ENCODE data around the gene TSKU. TPM values are rescaled to one million over a fixed set of nuclear protein-coding genes. Genes with fewer than 3 reads are reported as not detected.

The TSKU gene
- total RNA-seq, 1 donor from 2014 or later: 16.3 TPM

- Histone ChIP-seq H3K9me3 (no peaks in the 10 kb centered on the region), H3K4me3 (no peak overlapping the region), H3K27ac (no peak overlapping the region), H3K27me3 (ENCODE audit: low read depth) (no peaks in the 10 kb centered on the region), H3K4me1 (peaks cover 43% of the 10 kb centered on the region), H3K36me3 (no peaks in the 10 kb centered on the region)
- TF ChIP-seq CTCF (IDR thresholded peaks at IDR 0.05): no peak
- intact Hi-C loops (cut with DNase I): no loop called here
- no peak for DNase-seq
- no peak for ATAC-seq
These were observed 47.6 kb downstream of the TSKU start for GRCh38 chr11:76830639-76831327.

GRCh38 chr11:76831686-76832310 lies 48.6 kb downstream of the TSKU start:
- Histone ChIP-seq H3K9me3 (no peaks in the 10 kb centered on the region), H3K27ac (no peak overlapping the region), H3K27me3 (ENCODE audit: low read depth) (no peaks in the 10 kb centered on the region), H3K4me1 (peaks cover 50% of the 10 kb centered on the region), H3K4me3 (no peak overlapping the region), H3K36me3 (no peaks in the 10 kb centered on the region)
- intact Hi-C loops (cut with DNase I): no loop called here
- ATAC-seq (no peak), DNase-seq (no peak)
- no peak for TF ChIP-seq CTCF (IDR thresholded peaks at IDR 0.05)

- no peak overlapping the region for H3K27ac ChIP-seq
- no peak for TF ChIP-seq CTCF (IDR thresholded peaks at IDR 0.05)
- intact Hi-C loops (cut with DNase I): no loop called here
- H3K9me3 ChIP-seq: no peaks in the 10 kb centered on the region
- no peaks in the 10 kb centered on the region for H3K36me3 ChIP-seq
- DNase-seq: no peak
- ATAC-seq: no peak
- no peaks in the 10 kb centered on the region for H3K27me3 ChIP-seq (ENCODE audit: low read depth)
- H3K4me1 ChIP-seq: peaks cover 55% of the 10 kb centered on the region
- H3K4me3 ChIP-seq: no peak overlapping the region
These were observed 49.2 kb downstream of the TSKU start for GRCh38 chr11:76832361-76832760.

DNA sequence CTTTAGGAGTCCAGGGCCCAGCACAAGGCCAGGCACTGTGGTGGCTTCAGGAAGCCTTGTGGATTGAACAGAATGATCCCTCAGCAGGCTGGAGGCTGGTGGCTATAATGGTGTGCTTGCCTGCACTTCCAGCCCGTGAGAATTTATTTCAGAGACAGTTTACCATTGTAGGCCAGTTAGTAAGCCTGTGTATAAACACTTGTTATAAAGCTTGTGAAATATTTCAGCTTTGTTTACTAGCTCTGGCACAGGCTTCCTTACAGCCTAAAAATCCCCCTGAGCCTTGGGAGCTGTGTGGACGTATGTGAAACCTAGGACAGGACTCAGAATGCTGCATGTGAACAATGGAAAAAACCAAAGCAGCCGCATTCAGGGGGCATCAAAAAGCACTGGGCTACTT lies 51.0 kb downstream of the TSKU start:
- Histone ChIP-seq H3K27ac (no peak overlapping the region), H3K4me3 (no peak overlapping the region), H3K36me3 (no peaks in the 10 kb centered on the region), H3K4me1 (peaks cover 73% of the 10 kb centered on the region), H3K27me3 (ENCODE audit: low read depth) (no peaks in the 10 kb centered on the region), H3K9me3 (no peaks in the 10 kb centered on the region)
- DNase-seq (no peak), ATAC-seq (no peak)
- intact Hi-C loops (cut with DNase I): no loop called here
- no peak for TF ChIP-seq CTCF (IDR thresholded peaks at IDR 0.05)

DNA sequence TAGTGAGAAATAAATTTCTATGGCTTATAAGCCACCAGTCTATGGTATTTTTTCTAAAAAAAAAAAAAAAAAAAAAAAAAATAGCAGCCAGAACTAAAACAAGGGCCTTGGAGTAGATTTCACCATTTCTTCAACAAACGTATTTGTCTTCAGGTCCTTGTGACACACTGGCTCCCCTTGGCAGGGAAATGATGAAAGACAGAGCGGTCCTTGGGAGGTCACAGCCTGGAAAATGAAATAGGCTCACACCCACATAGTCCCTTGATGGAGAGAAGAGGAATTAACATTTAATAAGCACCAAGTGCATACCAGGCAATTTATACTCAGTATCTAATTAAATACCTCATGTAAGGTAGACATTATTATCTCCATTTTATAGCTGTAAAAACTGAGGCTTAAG lies 51.9 kb downstream of the TSKU start:
- Histone ChIP-seq H3K36me3 (no peaks in the 10 kb centered on the region), H3K4me1 (peaks cover 79% of the 10 kb centered on the region), H3K27ac (no peak overlapping the region), H3K27me3 (ENCODE audit: low read depth) (no peaks in the 10 kb centered on the region), H3K9me3 (no peaks in the 10 kb centered on the region), H3K4me3 (no peak overlapping the region)
- TF ChIP-seq CTCF (IDR thresholded peaks at IDR 0.05): no peak
- ATAC-seq (peak in 1 of 2 donors; percentile 34), DNase-seq (no peak)
- intact Hi-C loops (cut with DNase I): no loop called here
